GM18870 (cell line): ENCODE data around the gene IKBKG.
"Not testable (repeated sequence)": the region's sequence is repeated elsewhere in the genome, so short reads cannot be mapped to it uniquely, and the experiment has no call there.

ENCODE experiments used
- ATAC-seq: cut with Tn5 transposase; IDR thresholded peaks from one replicate; pipeline ENCODE4 v1.9.1; 2021; ENCODE audit warnings: moderate library complexity; ENCODE audit not compliant: unreplicated experiment

IKBKG gene

DNA sequence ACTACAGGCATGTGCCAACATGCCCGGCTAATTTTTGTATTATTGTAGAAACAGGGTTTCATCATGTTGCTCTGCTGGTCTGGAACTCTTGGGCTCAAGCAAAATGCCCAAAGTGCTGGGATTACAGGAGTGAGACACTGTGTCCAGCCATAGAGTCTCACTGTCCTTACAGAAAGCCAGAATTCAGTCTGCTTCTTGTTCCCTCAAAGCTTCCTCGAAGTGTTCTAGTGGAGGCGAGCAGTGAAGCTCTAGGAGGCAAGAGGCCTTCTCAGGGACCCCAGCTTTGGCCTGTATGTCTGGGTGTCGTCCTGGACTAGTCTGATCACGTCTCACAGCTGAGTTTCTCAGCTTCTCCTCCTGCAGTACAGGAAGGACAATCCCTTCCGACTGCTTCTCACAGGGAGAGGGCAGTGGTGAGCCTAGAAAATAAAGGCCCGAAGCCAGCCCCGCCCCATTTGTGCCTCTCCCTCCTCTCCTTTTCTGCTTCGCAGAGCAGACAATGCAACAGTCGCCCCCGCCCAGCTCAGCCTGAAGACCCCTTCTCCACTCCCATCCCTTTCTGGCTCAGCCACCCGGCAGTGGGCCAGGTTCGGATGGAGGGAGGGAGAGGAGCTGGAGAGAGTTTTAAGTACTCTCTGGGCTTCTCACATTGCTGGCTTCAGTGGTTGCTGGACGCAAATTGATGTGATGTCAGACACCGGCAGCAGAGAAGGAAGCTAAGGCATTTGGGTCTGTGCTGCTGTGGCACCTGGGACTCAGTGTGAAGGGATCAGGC lies 20.3 kb upstream of the IKBKG start:
- ATAC-seq, result peak; percentile 55

DNA sequence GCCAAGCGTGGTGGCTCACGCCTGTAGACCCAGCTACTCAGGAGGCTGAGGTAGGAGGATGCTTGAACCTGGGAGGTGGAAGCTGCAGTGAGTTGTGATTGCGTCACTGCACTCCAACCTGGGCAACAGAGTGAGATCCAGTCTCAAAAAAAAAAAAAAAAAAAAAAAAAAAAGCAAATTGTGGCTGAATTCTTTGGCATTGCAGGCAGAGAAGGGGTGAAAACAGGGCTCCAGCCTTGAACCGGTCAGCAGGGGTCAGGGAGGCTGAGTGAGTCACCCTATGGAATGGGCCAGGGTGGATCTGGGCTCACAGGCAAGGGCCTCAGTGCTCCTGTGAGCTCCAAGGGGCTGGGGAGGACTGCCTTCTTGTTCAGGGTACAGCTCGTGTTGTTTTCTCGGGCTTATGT lies 18.2 kb upstream of the IKBKG start:
- ATAC-seq, result no peak

DNA sequence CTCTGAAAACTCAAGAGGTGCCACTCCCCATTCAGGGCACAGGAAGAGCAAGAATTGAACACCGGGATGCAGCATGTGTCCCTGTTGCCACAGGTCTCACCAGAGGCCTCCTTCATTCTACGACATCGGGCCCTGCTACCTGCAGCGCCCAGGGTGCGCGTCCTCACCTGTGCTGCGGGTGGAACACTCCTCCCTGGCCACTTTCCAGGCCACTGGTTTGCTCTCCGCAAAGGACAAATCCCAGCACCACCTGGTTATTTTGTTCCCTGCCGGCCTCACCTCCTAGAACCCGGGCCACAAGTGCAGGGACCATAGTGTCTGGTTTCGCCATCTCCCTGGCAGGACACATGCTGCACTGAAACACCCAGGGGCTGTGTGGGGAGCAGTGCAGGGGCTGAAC lies 17.1 kb upstream of the IKBKG start:
- ATAC-seq, result no peak

DNA sequence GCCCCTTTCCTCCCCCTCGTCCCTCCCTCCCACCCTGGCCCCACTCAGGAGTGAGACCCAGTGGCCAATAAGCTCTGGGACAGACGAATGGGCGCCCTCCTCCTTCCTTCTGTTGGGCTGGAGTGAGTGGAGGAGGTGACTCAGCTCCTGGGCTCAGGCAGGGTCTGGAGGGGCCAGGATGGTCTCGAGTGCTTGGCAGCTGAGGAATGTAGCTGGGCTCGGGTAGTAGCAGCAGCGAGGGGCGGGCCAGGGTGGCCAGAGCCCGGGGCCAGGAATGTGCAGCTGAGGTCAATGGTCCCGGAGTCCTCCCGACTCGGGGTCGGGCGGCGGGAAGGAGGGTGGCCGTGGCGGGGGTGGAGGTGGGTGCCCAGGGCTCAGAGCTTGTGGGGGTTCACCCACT lies 15.8 kb upstream of the IKBKG start:
- ATAC-seq, result no peak

DNA sequence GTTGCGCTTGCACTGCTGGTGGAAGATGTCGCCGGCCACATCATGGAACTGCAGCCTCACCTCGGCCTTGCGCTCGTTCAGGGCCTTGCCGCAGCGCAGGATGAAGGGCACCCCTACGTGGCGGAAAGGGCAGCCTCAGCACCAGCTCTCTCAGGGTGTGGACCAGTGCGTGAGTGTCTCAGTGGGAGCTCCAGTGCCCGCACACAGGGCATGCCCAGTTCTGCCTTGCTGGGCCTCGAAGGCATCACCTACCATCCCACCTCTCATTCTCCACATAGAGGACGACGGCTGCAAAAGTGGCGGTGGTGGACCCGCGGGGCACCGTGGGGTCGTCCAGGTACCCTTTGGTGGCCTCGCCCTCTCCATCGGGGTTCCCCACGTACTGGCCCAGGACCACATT lies 14.7 kb upstream of the IKBKG start:
- no peak for ATAC-seq

DNA sequence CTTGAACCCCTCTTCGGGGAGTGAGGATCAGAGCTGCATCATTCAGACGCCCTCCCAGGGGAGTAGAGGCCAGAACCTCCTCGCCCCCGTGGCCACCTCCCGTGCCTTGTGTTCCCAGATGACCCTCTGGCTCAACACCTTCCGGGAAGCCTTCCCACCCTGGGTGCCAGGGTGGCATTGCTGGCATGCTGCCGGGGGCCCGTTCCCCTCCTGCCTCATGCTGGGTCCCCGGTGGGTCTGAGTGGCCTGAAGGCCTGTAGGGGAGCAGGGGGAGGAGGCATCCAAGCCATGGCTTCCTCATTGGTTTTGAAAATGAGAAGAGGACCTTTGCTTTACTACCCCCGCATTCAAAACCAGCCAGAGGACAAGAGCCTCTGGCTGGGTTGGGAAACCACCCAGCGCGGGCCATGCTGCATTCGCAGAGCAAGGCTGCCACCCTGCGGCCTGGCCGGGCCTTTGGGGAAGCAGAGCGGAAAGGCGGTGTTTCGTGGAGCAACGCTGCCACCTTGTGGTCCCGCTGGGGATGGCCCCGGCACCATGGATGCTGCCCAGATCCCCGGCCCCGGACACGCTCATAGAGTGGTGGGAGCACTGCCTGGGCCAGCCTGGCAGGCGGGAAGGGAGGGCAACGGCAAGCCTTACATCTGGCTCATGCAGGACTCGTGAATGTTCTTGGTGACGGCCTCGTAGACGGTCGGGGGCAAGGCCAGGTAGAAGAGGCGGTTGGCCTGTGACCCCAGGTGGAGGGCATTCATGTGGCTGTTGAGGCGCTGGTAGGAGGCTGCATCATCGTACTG lies 12.7 kb upstream of the IKBKG start:
- ATAC-seq, result peak; percentile 89

DNA sequence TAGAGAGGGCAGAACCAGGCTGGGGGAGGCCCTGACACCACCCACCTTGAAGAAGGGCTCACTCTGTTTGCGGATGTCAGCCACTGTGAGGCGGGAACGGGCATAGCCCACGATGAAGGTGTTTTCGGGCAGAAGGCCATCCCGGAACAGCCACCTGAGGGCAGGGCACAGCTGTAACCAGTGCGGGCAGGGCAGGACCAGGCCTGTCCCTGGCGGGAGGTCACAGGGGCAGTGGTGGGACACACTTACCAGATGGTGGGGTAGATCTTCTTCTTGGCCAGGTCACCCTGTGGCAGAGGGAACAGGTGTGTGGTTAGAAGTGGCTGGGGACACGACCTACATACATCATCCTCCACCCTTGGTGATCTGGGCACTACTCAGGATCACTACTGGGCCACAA lies 11.5 kb upstream of the IKBKG start:
- ATAC-seq, result no peak

DNA sequence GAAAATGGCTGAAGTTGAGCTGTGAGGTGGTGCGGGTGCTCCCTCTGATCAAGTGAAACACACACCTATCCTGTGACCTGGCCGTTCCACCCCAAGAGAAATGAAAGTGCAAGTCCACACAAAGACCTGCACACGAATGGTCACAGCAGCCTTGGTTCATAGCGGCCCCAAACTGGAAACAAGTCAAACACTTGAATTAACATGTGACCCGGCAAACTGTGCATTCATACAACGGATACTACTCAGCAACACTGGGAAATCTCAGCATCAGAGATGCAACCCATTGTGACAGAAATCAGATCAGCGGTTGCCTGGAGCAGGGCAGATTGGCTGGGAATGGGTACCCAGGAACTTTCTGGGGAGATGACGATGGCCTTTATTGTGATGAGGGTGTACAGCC lies 8.3 kb upstream of the IKBKG start:
- no peak for ATAC-seq

DNA sequence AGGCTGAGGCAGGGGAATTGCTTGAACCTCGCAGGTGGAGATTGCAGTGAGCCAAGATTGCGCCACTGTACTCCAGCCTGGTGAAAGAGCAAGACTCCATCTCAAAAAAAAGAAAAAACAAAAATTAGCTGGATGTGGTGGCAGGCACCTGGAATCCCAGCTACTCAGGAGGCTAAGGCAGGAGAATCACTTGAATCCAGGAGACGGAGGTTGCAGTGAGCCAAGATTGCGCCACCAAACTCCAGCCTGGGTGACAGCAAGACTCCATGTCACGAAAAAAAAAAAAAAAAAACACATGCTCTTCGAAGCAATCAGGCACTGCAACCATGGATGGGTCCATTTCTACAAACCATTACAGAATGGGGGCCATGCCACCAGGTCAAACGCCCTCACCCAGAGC lies 7.1 kb upstream of the IKBKG start:
- ATAC-seq, result not testable (repeated sequence)

DNA sequence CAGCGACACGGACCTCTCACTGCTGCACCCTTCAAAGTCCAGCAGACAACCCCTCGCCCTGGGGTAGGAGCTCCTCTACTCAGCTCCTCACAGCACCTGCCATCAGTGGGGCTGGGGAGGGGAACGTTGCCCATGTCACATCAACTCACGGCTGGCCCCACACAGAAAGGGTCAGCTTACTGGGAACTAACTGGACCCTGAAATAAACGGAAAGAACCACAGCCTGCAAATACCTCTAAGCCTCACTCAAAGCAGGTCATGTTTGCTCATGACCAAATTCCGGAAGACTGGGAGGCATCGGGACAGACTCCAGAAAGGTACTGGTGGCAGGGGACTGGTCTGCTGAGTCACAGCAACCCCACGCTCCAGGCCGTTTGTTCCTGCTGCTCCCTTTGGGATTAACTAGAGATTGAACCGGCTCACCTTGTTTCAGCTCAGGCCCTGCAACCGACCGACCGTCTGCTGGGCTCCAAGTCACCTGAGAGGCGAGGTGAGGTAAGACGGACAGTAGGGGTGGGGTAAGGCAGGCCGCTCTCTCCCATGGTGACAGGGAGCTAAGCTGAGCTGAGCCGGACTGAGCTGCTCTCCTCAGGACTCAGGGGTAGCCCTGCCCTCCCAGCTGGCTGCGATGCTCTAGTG lies 6.4 kb upstream of the IKBKG start:
- no peak for ATAC-seq

DNA sequence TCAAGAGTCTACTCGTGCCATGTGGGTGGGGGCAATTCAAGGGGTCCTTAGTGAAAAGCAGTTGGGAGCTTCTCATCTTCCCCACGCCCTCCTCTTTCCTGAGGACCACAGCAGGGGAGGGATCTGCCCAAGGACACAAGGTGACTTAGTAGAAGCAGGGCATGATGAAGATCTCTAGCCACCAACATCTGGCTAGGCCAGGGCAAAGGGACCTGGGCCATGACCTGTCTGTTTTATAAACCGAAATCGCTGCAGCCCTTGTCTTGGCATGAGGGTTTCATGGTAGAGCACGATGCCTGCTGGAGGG lies 5.9 kb upstream of the IKBKG start:
- ATAC-seq, result no peak

DNA sequence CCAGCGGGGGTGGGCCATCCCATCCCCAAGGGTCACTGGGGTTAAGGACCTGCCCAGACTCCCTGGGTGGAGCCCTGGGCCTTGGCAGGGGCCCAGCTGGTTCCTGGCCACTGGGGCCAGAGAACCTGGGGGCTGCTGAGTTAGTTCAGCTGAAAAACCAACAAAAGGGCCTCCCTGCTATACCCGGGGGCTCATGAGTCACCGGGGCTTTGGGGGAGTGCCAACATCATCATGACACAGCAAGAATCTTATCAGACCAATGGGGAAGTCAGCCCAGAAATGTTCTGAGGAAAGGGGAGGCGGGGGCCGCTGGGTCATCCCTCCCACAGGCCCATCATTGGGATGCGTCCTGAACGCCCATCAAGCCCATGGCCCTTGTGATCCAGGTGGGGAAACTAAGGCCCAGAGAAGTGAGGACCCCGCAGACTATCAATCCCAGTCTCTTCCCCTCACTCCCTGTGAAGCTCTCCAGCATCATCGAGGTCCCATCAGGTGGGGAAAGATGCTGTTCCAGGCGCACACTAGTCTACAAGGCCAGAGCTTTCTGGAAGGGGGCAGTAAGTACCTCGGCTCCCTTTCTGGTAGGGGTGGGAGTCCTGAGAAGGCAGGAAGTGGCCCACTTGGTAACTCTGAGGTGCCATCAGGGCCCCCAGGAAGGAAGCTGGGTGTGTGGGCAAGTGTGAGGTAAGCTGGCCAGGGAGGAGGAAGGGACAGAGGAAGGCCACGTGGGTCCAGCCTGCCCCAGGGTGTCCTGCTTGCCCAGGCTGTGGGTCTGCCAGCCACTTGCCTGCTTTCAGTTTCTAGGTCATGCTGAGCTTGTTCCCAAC lies 5.3 kb upstream of the IKBKG start:
- no peak for ATAC-seq

DNA sequence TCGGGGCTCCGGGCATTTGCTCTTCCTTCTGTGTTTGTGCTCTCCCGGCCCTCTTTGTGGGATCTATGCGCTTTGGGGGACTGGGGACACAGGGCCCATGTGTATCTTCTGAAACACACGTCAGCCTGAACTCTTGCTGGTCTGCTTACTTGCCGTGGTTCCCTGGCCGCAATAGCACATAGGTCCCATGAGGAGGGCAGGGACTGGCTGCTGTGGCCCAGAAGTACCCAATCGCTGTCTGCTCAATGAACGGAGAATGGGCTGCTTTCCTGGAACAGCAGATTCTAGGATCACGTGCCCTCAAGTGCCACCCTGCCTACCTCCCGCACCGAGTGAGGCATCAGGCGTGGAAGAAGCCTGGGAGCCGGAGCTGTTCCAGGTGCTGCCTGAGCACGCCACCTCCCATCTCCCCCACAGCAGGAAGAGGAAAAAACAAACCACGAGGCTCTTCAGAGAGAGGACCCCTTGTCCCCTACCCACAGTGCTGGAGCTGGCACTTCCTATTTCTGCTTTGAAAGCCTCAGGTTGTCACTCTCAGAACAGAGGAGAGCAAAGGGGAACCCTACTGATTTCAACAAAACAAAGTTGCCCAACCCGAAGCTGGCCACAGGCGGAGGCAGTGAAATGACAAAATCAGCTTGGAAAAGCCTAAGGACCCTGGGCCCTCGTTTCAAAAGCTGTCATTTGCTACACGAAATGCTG lies 4.5 kb upstream of the IKBKG start:
- ATAC-seq, result no peak

DNA sequence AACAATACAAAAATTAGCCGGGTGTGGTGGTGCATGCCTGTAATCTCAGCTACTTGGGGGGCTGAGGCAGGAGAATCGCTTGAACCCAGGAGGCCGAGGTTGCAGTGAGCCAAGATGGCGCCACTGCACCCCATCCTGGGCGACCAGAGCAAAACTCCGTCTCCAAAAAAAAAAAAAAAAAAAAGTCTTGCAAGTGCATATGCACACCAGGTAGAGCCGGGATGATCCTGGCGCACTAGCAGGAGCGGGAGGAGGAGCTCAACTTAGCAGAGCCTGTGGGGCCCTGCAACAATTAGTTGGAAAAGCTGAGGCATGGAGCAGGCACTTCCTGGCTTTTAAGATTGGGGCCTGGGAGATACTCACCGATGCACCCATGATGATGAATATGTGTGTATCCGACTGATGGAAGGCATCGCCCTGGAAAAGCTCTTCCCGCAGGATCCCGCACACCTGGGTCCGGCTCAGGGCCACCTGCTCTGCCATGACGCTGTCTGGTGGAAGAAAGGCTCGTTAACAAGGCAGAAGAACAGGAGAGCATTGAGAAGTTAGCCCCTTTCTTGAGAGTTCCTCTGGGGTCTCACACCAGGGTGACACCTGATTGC lies 1.6 kb upstream of the IKBKG start:
- ATAC-seq, result no peak

DNA sequence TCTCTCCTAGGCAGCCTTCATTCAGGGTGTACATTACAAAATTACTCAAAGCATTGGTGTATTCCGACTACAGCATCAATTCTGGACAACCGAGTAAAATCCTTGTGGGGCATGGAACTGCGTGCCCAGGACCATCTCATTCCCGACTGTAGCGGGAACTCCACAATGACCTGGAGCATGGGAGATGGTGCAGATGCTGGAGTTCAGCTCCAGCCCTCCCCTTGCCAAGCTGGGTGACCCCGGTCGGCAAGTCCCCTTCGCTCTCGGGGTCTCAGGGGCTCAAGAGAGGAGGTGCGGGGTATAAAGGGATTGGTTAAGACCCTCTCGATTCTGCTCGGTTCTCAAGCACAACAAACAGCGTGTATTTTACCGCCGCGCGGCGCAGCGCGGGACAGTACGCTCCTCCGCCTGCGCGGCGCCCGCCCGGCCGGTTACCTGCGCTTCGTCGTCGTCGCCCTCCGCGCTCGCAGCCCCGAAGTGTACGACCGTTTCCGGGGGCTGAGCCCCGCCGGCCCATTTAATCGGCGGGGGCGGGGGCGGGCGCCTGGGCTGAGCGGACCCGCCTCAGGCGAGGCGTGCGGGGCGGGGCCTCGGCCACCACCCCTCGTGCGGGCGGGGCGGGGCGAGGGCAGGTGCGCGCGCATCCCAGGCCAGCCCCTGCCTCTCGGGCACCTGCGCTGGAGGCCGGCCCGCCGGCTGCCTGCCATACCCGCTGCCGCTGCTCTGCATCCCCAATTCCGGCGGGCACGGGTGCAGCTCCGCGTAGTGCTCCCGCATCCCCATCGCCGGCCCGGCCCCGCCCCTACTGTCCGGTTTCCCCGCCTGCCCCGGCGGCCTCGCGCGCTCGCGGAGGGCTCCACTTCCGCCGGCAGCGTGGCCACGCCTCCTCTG lies 821 bp upstream of the IKBKG start, which contains the start of gene G6PD:
G6PD (minus strand) TSS at position 493 of the 891 bp plus-strand sequence. CDS start 691 bp downstream, outside the sequence.
- ATAC-seq, result peak; percentile 30

DNA sequence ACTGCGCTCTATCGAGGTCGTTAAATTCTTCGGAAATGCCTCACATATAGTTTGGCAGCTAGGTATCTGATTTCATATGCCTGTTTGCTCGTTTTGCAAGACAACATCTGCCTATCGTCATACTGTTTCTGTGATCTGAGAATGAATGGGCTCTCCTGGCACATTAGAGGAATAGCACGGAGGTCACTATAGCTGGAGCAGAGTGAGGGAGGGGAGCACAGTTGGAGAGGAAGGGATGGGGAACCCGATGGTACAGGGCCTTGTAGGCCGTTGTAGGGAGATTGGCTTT lies 552 bp downstream of the IKBKG start:
- no peak for ATAC-seq

DNA sequence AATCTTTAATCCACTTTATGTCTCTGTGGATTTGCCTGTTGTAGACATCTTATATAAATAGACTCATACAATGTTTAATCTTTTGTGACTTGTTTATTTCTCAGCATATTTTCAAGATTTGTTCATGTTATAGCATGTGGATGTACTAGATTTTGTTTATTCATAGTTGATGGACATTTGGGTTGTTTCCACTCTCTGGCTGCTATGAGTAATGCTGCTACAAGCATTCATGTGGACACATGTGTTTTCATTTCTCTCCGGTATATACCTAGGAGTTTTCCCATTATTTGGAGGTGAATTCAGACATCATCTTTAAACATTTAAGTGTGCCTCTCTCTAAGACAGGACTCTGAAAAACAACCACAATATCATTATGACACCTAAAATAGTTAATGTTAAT lies 2.3 kb downstream of the IKBKG start:
- no peak for ATAC-seq

DNA sequence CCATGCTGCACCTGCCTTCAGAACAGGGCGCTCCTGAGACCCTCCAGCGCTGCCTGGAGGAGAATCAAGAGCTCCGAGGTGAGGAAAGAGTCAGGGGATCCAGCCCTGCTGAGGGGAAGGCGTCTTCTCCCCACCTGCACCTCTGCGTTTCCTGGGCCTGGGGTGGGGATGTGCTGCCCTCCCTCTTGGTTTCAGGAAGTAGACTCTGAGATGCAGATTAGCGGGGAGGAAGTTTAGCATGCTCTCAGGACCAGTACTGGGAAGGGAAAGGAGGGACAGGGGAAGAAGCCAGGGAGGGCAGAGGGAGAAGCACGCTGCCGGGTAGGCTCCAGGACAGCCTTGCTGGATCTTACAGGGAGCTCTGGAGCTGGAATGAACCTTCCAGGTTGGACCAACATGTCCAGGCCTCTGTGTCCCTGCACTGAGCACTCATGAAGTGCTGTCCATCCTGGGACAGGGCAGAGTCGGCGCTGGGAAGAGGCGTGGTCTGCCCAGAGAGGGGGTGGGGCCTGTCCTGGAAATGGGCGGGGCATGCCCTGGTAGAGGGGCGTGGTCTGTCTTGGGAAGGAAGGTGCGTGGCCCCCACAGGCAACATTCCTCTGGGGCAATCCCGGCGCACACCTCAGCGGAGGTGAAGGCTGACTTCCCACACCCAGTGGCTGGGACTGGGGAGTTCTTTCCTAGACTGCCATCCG lies 4.8 kb downstream of the IKBKG start:
- not testable (repeated sequence) for ATAC-seq
